T follicular helper cell (primary cell): ENCODE measurements around the gene C5AR2.
"Not testable (repeated sequence)": the region's sequence is repeated elsewhere in the genome, so short reads cannot be mapped to it uniquely, and the experiment has no call there.

Experiments used
- DNase-seq: peaks from one replicate; pipeline ENCODE4 v3.0.0-alpha.2; 2020; ENCODE audit warnings: low read depth

The C5AR2 gene

GRCh38 chr19:47387623-47388022 lies 55.6 kb downstream of the C5AR2 start:
- DNase-seq, result not testable (repeated sequence)

GRCh38 chr19:47388721-47389120 lies 56.7 kb downstream of the C5AR2 start:
- not testable (repeated sequence) for DNase-seq

- no peak for DNase-seq
These were observed 57.2 kb downstream of the C5AR2 start for GRCh38 chr19:47389150-47389556.

DNA sequence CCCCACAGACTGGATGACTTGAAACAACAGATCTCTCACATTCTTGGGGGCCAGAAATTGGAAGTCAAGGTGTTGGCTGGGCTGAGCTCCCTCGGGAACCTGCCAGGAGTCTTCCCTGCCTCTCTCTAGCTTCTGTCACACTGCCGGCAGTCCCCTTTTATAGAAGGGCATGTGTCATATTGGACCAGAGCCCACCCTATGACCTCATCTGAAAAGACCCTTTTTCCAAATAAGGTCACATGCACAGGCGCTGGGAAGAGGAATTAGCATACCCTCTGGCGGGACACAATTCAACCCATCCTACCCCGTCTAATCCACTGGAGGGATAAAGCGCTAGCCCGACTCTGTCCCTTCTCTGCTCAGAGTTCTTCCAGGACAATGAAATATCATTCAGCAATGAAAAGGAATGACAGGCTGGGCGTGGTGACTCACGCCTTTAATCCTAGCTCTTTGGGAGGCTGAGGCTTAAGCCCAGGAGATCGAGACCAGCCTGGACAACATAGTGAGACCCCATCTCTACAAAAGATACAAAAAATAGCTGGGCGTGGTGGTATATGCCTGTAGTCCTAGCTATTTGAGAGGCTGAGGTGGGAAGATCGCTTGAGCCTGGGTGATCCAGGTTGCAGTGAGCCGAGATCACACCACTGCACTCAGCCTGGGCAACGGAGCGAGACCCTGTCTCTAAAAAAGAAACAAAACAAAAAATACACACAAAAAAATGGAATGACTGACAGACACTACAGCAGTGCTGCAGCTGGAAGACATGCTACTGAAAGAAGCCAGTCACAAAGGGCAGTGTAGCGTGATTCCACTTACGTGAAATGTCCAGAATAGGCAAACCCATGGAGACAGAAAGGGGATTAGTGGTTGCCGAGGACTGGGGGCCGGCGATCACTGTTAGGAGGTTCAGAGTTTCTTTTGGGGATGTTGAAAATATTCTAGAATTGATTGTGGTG lies 58.8 kb downstream of the C5AR2 start:
- no peak for DNase-seq

DNA sequence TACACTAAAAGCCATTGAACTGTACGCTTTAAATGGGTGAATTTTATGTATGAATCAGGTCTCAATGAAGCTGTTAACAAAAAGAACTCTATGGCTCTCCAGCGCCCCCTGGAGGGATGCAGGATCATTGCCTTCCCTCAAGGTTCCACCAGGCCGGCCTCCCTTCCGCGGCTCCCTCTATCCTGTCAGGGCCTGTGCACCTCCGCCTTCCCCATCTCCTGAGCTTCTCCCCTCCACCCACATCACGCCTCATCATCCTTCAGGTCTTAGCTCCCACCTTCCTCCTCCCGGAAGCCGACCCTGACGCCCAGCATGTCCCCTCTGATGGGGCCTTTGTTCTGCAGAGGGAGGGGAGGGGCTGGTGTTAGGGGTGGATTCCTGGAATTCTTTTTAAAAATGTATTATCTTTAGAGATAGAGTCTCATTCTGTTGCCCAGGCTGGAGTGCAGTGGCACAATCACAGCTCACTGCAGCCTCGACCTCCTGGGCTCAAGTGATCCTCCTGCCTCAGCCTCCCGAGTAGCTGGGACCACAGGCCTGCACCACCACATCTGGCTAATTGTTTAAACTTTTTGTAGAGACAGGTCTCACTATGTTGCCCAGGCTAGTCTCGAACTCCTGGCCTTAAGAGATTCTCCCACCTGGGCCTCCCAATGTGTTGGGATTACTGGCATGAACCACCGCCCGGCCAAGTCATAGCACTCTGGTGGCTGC lies 59.7 kb downstream of the C5AR2 start:
- DNase-seq, result peak; percentile 73
